Kidney (tissue), 14 donors: ENCODE results near the gene SYT7. TPM values are rescaled to one million over a fixed set of nuclear protein-coding genes. Genes with fewer than 3 reads are reported as not detected.
A peak's percentile ranks its signal among the peaks of the same experiment; 100 is the strongest.

Source experiments
- DNase-seq, 5 donors: peaks; one replicate each; pipeline ENCODE4 v3.0.0-alpha.2; 2013 to 2020
- FAIRE-seq: peaks from 2 replicates; lab custom pipeline; 2012; peaks lifted over from hg19 to GRCh38; lab: Jason Lieb, UNC
- H3K27ac ChIP-seq, 2 donors: one replicate each; pipeline ENCODE4 v1.7.0; 2013; ENCODE audit warnings: low read depth in 2 of 2, low read length in 2 of 2, inconsistent platforms in 1 of 2
- H3K27me3 ChIP-seq: one replicate; pipeline ENCODE4 v1.7.1; 2013; ENCODE audit warnings: low read length, inconsistent platforms; ENCODE audit not compliant: control insufficient read depth, insufficient read depth
- H3K36me3 ChIP-seq, 3 donors: one replicate each; pipeline versions ENCODE4 v1.7.0 to v1.7.1; 2013; ENCODE audit warnings: low read length in 3 of 3, control low read depth in 1 of 3, inconsistent platforms in 1 of 3; ENCODE audit not compliant: insufficient read depth in 3 of 3, control insufficient read depth in 2 of 3
- H3K4me1 ChIP-seq, 3 donors: one replicate each; pipeline versions ENCODE4 v1.7.0 to v1.7.1; 2013; ENCODE audit warnings: low read length in 3 of 3, inconsistent platforms in 1 of 3, low read depth in 1 of 3; ENCODE audit not compliant: control insufficient read depth in 2 of 3, insufficient read depth in 2 of 3
- H3K4me3 ChIP-seq, 3 donors: one replicate each; pipeline versions ENCODE4 v1.7.0 to v1.8.1; 2013; ENCODE audit warnings: low read length in 3 of 3, control low read depth in 1 of 3, inconsistent platforms in 1 of 3
- H3K9ac ChIP-seq, 3 donors: one replicate each; pipeline versions ENCODE4 v1.7.0 to v1.7.1; 2013; ENCODE audit warnings: low read length in 3 of 3, control low read depth in 1 of 3, inconsistent platforms in 1 of 3
- H3K9me3 ChIP-seq, 3 donors: one replicate each; pipeline versions ENCODE4 v1.7.0 to v1.7.1; 2013; ENCODE audit warnings: low read length in 3 of 3, control low read depth in 1 of 3, inconsistent platforms in 1 of 3; ENCODE audit not compliant: control insufficient read depth in 2 of 3, insufficient read depth in 1 of 3
- intact Hi-C: fragments of 100-400 bp; cut with DNase I; formaldehyde crosslinking; loops from one replicate; pipeline ENCODE4 v1.11.1; 2022
- polyA plus RNA-seq: library from polyadenylated mRNA; stranded (reverse); fragments of 350-450 nt; fragmentation: Illumina TruSeq; extraction: RNeasy Lipid Tissue Mini Kit (QIAGEN cat#74804); gene quantifications from one replicate; pipeline ENCODE4 v1.2.3, GENCODE V29; 2014; ENCODE audit warnings: low read depth, low replicate concordance; ENCODE audit not compliant: insufficient read depth
- total RNA-seq: library from RNA; stranded (reverse); fragmentation: NEBNext Ultra II Directional; extraction: Animal tissue kit (Norgen Biotek cat#: 25700); gene quantifications from one replicate; pipeline ENCODE4 v1.2.1, GENCODE V29; 2021
- TF ChIP-seq, protein P1 (sequence below): IDR thresholded peaks from 3 replicates; pipeline ENCODE4 v1.5.1; 2012; ENCODE audit warnings: mild to moderate bottlenecking, moderate library complexity, borderline replicate concordance; ENCODE audit not compliant: insufficient read depth; ENCODE audit errors: extremely low read depth
- donor health status: control.
- donor health status: control.
- donor health status: control.
- donor health status: control.
- donor health status: control.
- donor health status: DM: yes; HTN: yes; CAD: no.
- donor health status: Normal renal cell carcinoma (clear cell type).

Gene SYT7
- total and polyA plus RNA-seq, 2 donors from 2014 or later = 5.7 to 6.7 TPM

DNA sequence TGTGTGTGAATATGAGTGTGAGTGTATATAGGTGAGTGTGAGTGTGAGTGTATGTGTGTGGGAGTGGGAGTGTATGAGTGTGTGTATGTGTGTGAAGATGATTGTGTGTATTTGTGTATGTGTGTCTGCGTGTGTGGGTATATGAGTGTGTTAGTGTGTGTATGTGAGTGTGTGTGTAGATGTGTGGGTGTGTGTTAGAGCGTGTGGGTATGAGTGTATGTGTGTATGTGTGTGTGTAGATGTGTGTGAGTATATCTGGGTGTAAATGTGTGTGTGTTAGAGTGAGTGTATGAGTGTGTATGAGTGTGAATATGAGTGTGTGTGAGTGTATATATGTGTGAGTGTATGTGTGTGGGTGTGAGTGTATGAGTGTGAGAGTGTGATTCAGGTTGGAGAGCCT is 83.4 kb downstream of the SYT7 start:
- Histone ChIP-seq H3K27me3 (no peaks in the 10 kb centered on the region), H3K27ac (no peak overlapping the region), H3K9me3 (no peaks in the 10 kb centered on the region), H3K36me3 (no peaks in the 10 kb centered on the region), H3K9ac (no peak overlapping the region), H3K4me1 (peaks cover 0 to 9% (median 9%) of the 10 kb centered on the region in 3 donors), H3K4me3 (no peak overlapping the region)
- intact Hi-C loops = no loop called here
- DNase-seq = no peak
- FAIRE-seq = no peak
- TF ChIP-seq, protein P1, sequence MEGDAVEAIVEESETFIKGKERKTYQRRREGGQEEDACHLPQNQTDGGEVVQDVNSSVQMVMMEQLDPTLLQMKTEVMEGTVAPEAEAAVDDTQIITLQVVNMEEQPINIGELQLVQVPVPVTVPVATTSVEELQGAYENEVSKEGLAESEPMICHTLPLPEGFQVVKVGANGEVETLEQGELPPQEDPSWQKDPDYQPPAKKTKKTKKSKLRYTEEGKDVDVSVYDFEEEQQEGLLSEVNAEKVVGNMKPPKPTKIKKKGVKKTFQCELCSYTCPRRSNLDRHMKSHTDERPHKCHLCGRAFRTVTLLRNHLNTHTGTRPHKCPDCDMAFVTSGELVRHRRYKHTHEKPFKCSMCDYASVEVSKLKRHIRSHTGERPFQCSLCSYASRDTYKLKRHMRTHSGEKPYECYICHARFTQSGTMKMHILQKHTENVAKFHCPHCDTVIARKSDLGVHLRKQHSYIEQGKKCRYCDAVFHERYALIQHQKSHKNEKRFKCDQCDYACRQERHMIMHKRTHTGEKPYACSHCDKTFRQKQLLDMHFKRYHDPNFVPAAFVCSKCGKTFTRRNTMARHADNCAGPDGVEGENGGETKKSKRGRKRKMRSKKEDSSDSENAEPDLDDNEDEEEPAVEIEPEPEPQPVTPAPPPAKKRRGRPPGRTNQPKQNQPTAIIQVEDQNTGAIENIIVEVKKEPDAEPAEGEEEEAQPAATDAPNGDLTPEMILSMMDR = no peak

DNA sequence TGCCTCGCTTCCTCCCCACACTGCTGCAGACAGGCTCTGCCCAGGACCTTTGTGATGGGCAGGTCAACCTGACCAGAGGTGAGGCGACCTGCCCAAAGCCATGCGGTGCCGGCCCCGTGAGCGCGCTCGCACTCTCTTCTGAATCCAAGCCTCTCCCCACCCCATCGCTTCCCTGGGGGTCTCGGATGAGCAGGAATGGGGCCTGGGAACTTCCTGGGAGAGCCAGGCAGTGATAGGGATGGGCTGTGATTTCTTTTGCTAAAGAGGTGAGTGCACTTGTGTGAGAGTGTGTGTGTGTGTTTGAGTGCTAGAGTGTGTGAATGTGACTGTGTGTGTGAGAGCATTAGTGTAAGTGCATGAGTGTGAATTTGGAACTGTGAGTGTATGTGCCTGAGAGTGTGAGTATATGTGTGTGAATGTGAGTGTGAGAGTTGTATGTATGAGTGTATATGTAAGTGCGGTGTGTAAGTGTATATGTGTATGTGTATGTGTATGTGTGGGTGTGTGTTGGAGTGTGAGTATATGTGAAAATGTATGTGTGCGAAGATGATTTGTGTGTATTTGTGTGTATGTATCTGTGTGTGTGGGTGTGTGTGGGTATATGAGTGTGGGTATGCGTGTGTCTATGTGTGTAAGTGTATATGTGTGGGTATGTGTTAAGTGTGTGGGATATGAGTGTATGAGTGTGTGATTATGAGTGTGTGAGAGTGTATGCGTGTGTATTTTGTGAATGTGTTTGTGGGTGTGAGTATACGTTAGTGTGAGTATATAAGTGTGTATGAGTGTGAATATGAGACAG is 84.1 kb downstream of the SYT7 start:
- H3K36me3 ChIP-seq = no peaks in the 10 kb centered on the region
- FAIRE-seq (no peak), DNase-seq (peak in 1 of 5 donors; percentile 48)
- intact Hi-C loops = no loop called here
- peaks cover 0 to 9% (median 9%) of the 10 kb centered on the region in 3 donors for H3K4me1 ChIP-seq
- H3K9me3 ChIP-seq = no peaks in the 10 kb centered on the region
- H3K4me3 ChIP-seq = no peak overlapping the region
- H3K27ac ChIP-seq = no peak overlapping the region
- no peaks in the 10 kb centered on the region for H3K27me3 ChIP-seq
- TF ChIP-seq, protein P1 = no peak
- no peak overlapping the region for H3K9ac ChIP-seq

DNA sequence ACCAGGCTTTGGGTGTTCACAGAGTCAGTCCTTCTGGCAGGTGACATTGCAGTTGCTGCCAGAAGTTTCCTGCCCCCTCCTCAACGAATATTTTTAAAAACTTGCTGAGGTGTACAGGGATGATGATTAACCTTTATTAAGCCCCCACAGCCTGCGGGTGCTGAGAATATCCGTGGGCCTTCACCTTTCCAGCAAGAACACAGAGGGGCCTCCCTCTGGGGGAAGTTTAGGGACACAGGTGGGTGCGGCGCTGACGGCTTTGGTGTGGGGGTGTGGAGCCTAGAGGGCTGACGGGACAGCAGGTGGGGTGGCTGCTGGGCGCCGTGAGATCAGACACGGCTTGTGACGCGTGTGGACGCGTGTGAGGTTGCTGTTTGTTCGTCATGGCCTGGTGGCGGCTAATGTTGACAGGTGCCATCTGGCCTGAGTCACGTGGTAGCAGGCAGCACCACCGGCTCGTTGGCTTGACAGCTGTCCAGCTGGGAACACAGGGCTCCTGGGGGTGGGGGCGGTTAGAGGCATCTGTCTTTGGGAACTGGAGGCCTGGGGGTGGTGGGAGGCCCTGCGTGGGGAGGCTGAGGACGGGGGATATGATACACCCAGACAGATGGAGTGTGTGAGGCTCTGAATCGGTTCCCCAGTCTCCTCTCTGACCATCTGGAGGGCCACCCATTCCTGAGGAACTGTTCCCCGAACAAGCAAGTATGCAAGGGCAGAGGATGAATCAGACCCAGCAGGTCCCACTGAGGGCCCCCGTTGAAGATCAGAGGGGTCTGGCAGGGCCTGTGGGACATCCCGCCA is 84.9 kb downstream of the SYT7 start:
- FAIRE-seq (no peak), DNase-seq (peak; percentile 70 to 89 (median 88))
- TF ChIP-seq, protein P1 = no peak
- no peaks in the 10 kb centered on the region for H3K36me3 ChIP-seq
- H3K27ac ChIP-seq = no peak overlapping the region
- H3K27me3 ChIP-seq = no peaks in the 10 kb centered on the region
- H3K9me3 ChIP-seq = no peaks in the 10 kb centered on the region
- H3K9ac ChIP-seq = no peak overlapping the region
- no peak overlapping the region for H3K4me3 ChIP-seq
- intact Hi-C loops = no loop called here
- peaks cover 0 to 9% (median 9%) of the 10 kb centered on the region in 3 donors for H3K4me1 ChIP-seq
